H9 (cell line): ENCODE measurements around the gene TMEM158. TPM values are rescaled to one million over a fixed set of nuclear protein-coding genes. Genes with fewer than 3 reads are reported as not detected.

Experiments
- DNase-seq: peaks from one replicate; pipeline ENCODE4 v3.0.0-alpha.2; 2017
- H2AFZ ChIP-seq: one replicate; pipeline ENCODE4 v1.6.1; 2013; ENCODE audit warnings: mild to moderate bottlenecking, low read length, control low read depth, moderate library complexity
- H2AK5ac ChIP-seq: 2 replicates; pipeline ENCODE4 v1.6.1; 2013; ENCODE audit warnings: low read length, control low read depth, mixed read lengths; ENCODE audit not compliant: insufficient read length
- H2BK120ac ChIP-seq: one replicate; pipeline ENCODE4 v1.6.1; 2013; ENCODE audit warnings: low read depth, mild to moderate bottlenecking, low read length, control low read depth, inconsistent platforms; ENCODE audit not compliant: poor library complexity, severe bottlenecking
- H2BK12ac ChIP-seq: 2 replicates; pipeline ENCODE4 v1.6.1; 2013; ENCODE audit warnings: low read length, control low read depth, mixed read lengths, low read depth; ENCODE audit not compliant: insufficient read length
- H2BK15ac ChIP-seq: 2 replicates; pipeline ENCODE4 v1.6.1; 2013; ENCODE audit warnings: low read depth, low read length, control low read depth
- H2BK20ac ChIP-seq: one replicate; pipeline ENCODE4 v1.6.1; 2013; ENCODE audit warnings: low read depth, mild to moderate bottlenecking, low read length, control low read depth, inconsistent platforms; ENCODE audit not compliant: poor library complexity, severe bottlenecking
- H2BK5ac ChIP-seq: 2 replicates; pipeline ENCODE4 v1.6.1; 2013; ENCODE audit warnings: low read length, control low read depth, mixed read lengths; ENCODE audit not compliant: insufficient read length
- H3K14ac ChIP-seq: 2 replicates; pipeline ENCODE4 v1.6.1; 2013; ENCODE audit warnings: low read length, control low read depth; ENCODE audit not compliant: insufficient read depth
- H3K18ac ChIP-seq: 2 replicates; pipeline ENCODE4 v1.6.1; 2013; ENCODE audit warnings: low read depth, mild to moderate bottlenecking, mixed read lengths, low read length, control low read depth; ENCODE audit not compliant: insufficient read length
- H3K23ac ChIP-seq: 2 replicates; pipeline ENCODE4 v1.6.1; 2013; ENCODE audit warnings: low read length, control low read depth, mixed read lengths, low read depth; ENCODE audit not compliant: insufficient read length
- H3K23me2 ChIP-seq: 2 replicates; pipeline ENCODE4 v1.6.1; 2013; ENCODE audit warnings: low read depth, mild to moderate bottlenecking, mixed read lengths, low read length, control low read depth; ENCODE audit not compliant: insufficient read length, poor library complexity, severe bottlenecking
- H3K27ac ChIP-seq: 2 replicates; pipeline ENCODE4 v1.5.1; 2013; ENCODE audit warnings: low read length, control low read depth, mixed read lengths, low read depth; ENCODE audit not compliant: insufficient read length
- H3K27me3 ChIP-seq: 2 replicates; pipeline ENCODE4 v1.6.1; 2013; ENCODE audit warnings: low read length, control low read depth, inconsistent platforms; ENCODE audit not compliant: insufficient read depth
- H3K4ac ChIP-seq: 2 replicates; pipeline ENCODE4 v1.6.1; 2013; ENCODE audit warnings: low read depth, mild to moderate bottlenecking, control low read depth, inconsistent platforms, low read length, moderate library complexity
- H3K4me1 ChIP-seq: 2 replicates; pipeline ENCODE4 v1.6.1; 2013; ENCODE audit warnings: low read length, control low read depth, inconsistent platforms; ENCODE audit not compliant: insufficient read depth
- H3K4me2 ChIP-seq: 2 replicates; pipeline ENCODE4 v1.6.1; 2013; ENCODE audit warnings: low read length, control low read depth, mixed read lengths; ENCODE audit not compliant: insufficient read length, insufficient read depth
- H3K56ac ChIP-seq: 2 replicates; pipeline ENCODE4 v1.6.1; 2013; ENCODE audit warnings: low read depth, mild to moderate bottlenecking, mixed read lengths, low read length, control low read depth; ENCODE audit not compliant: insufficient read length
- H3K79me1 ChIP-seq: 2 replicates; pipeline ENCODE4 v1.6.1; 2013; ENCODE audit warnings: low read depth, mild to moderate bottlenecking, moderate library complexity, low read length, control low read depth, inconsistent platforms; ENCODE audit not compliant: insufficient read depth, poor library complexity, severe bottlenecking
- H3K79me2 ChIP-seq: 2 replicates; pipeline ENCODE4 v1.6.1; 2013; ENCODE audit warnings: low read length, control low read depth, inconsistent platforms; ENCODE audit not compliant: insufficient read depth
- H3K9ac ChIP-seq: 2 replicates; pipeline ENCODE4 v1.6.1; 2013; ENCODE audit warnings: low read length, control low read depth, mixed read lengths; ENCODE audit not compliant: insufficient read length; ENCODE audit errors: extremely low read depth
- H3K9me3 ChIP-seq: one replicate; pipeline ENCODE4 v1.6.1; 2013; ENCODE audit warnings: low read depth, low read length, inconsistent platforms; ENCODE audit not compliant: control insufficient read depth
- H3T11ph ChIP-seq: one replicate; pipeline ENCODE4 v1.6.1; 2013; ENCODE audit warnings: mild to moderate bottlenecking, low read length, control low read depth, inconsistent platforms
- H4K20me1 ChIP-seq: one replicate; pipeline ENCODE4 v1.6.1; 2013; ENCODE audit not compliant: control insufficient read depth, insufficient read length, insufficient read depth
- H4K5ac ChIP-seq: 2 replicates; pipeline ENCODE4 v1.6.1; 2013; ENCODE audit warnings: low read depth, mild to moderate bottlenecking, mixed read lengths, low read length, control low read depth; ENCODE audit not compliant: insufficient read length
- H4K8ac ChIP-seq: replicated peaks from 2 replicates; pipeline ENCODE4 v1.6.1; 2013; ENCODE audit warnings: low read length, control low read depth, mixed read lengths, low read depth; ENCODE audit not compliant: insufficient read length
- H4K91ac ChIP-seq: 2 replicates; pipeline ENCODE4 v1.6.1; 2013; ENCODE audit warnings: low read depth, mild to moderate bottlenecking, moderate library complexity, mixed read lengths, low read length, control low read depth; ENCODE audit not compliant: insufficient read length
- H3K27ac Mint-ChIP-seq, 3 experiments: 2 replicates in 2 of 3; 3 replicates in 1 of 3; pipeline ENCODE4 v1.8.0; 2020 to 2021; ENCODE audit warnings: mixed read lengths in 3 of 3, mild to moderate bottlenecking in 1 of 3, moderate library complexity in 1 of 3
- H3K27me3 Mint-ChIP-seq: 2 replicates; pipeline ENCODE4 v1.8.0; 2021; ENCODE audit warnings: low read depth, mild to moderate bottlenecking, moderate library complexity, mixed read lengths
- H3K36me3 Mint-ChIP-seq, 3 experiments: 2 replicates in 2 of 3; 3 replicates in 1 of 3; pipeline ENCODE4 v1.8.0; 2020 to 2021; ENCODE audit warnings: low read depth in 3 of 3, mixed read lengths in 3 of 3; ENCODE audit not compliant: insufficient read depth in 1 of 3
- H3K4me1 Mint-ChIP-seq, 2 experiments: 2 replicates each; pipeline ENCODE4 v1.8.0; 2020; ENCODE audit warnings: mixed read lengths in 2 of 2
- H3K4me3 Mint-ChIP-seq, 2 experiments: 2 replicates in 1 of 2; 3 replicates in 1 of 2; pipeline ENCODE4 v1.8.0; 2020 to 2021; ENCODE audit warnings: mild to moderate bottlenecking in 2 of 2, mixed read lengths in 2 of 2, moderate library complexity in 1 of 2
- H3K9me3 Mint-ChIP-seq, 2 experiments: 2 replicates in 1 of 2; 3 replicates in 1 of 2; pipeline ENCODE4 v1.8.0; 2020; ENCODE audit warnings: mild to moderate bottlenecking in 2 of 2, mixed read lengths in 2 of 2, moderate library complexity in 1 of 2
- CTCF ChIP-seq: fragments of 200-600 bp; sonication (generic); conservative IDR thresholded peaks from 3 replicates; pipeline ENCODE4 v1.8.0; 2021; ENCODE audit warnings: antibody characterized with exemption, mild to moderate bottlenecking
- WGBS: extraction: QIAGEN DNeasy Blood & Tissue Kit; methylation state at CpG from one replicate; pipeline ENCODE4 v1.1.7; 2013; ENCODE audit warnings: missing lambda C conversion rate, low lambda C conversion rate, mixed read lengths; ENCODE audit not compliant: insufficient read length; ENCODE audit errors: extremely low coverage; 5-methylcytosine and 5-hydroxymethylcytosine counted together
- total RNA-seq: library from RNA; stranded (reverse); gene quantifications from 2 replicates; pipeline ENCODE4 v1.2.1, GENCODE V29; 2021

The TMEM158 gene
- total RNA-seq, 1 experiment from 2014 or later, result 29.1 TPM

- no peaks in the 10 kb centered on the region for H3K79me1 ChIP-seq
- no peak overlapping the region for H3K4me2 ChIP-seq
- H3K4me3 Mint-ChIP-seq, result no peak overlapping the region
- no peaks in the 10 kb centered on the region for H3K36me3 Mint-ChIP-seq
- H3K9me3 Mint-ChIP-seq, result no peaks in the 10 kb centered on the region
- no peak overlapping the region for H3K14ac ChIP-seq
- H3K23ac ChIP-seq, result no peak overlapping the region
- H4K5ac ChIP-seq, result no peak overlapping the region
- no peak overlapping the region for H3K27ac ChIP-seq
- peaks cover 12 to 19% of the 10 kb centered on the region in 2 experiments for H3K4me1 Mint-ChIP-seq
- H3K9ac ChIP-seq, result no peak overlapping the region
- H3K23me2 ChIP-seq, result no peaks in the 10 kb centered on the region
- H2BK15ac ChIP-seq, result no peak overlapping the region
- H3K27me3 ChIP-seq, result no peaks in the 10 kb centered on the region
- H2AK5ac ChIP-seq, result no peak overlapping the region
- WGBS, result no CpG with 5 or more reads among the region's 6 CpGs
- no peaks in the 10 kb centered on the region for H3K79me2 ChIP-seq
- H2BK120ac ChIP-seq, result no peak overlapping the region
- H3K9me3 ChIP-seq, result no peaks in the 10 kb centered on the region
- H3K4me1 ChIP-seq, result no peaks in the 10 kb centered on the region; the same call in 1 of the 2 replicates
- H3K56ac ChIP-seq, result no peak overlapping the region
- H3K27ac Mint-ChIP-seq, result no peak overlapping the region
- H3K4ac ChIP-seq, result no peak overlapping the region
- no peak overlapping the region for H3T11ph ChIP-seq
- no peak for DNase-seq
- H2BK20ac ChIP-seq, result no peak overlapping the region
- no peak for TF ChIP-seq CTCF
- no peak overlapping the region for H4K91ac ChIP-seq
- no peak overlapping the region for H2AFZ ChIP-seq
- peaks cover 15% of the 10 kb centered on the region for H3K27me3 Mint-ChIP-seq
- no peak overlapping the region for H3K18ac ChIP-seq
- H2BK5ac ChIP-seq, result no peak overlapping the region
- H4K8ac ChIP-seq, result no peak overlapping the region
- no peak overlapping the region for H2BK12ac ChIP-seq
- no peaks in the 10 kb centered on the region for H4K20me1 ChIP-seq
Observed at GRCh38 chr3:45180051-45180450, 46.0 kb downstream of the TMEM158 start.
